ENCODE measurements around the gene SLC44A3. TPM values are rescaled to one million over a fixed set of nuclear protein-coding genes. Genes with fewer than 3 reads are reported as not detected.

SLC44A3 gene
- total RNA-seq, 1 donor = 2.9 TPM

DNA sequence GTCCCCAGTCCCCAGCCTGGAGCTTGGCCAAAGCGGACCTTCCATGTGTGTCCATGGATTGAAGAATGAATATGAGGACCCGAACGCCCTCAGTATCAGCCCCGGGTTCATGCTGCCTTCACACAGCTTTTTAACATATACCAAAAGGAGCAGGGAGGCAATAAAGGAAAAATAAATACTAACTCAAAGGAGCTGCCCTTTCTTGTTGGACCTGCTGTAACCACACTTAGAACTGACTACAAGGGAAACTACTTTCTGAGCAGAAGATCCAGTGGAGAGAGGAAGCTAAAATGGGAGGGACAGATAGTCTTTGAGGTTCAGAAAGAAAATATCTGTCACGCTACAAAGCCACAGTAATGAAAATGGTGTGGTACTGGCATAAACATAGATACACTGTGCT is 58.2 kb downstream of the SLC44A3 start:
- Histone ChIP-seq H3K4me3 (ENCODE audit: insufficient read depth, low read length) (no peak overlapping the region), H3K27me3 (ENCODE audit: insufficient read depth, low read length) (no peaks in the 10 kb centered on the region), H3K4me1 (ENCODE audit: insufficient read depth, low read length) (peaks cover 7% of the 10 kb centered on the region), H3K9me3 (ENCODE audit: low read depth, low read length) (no peaks in the 10 kb centered on the region), H3K79me2 (ENCODE audit: insufficient read depth, low read length) (no peaks in the 10 kb centered on the region), H3K27ac (ENCODE audit: low read depth, low read length) (no peak overlapping the region), H2AFZ (ENCODE audit: low read length) (no peak overlapping the region), H3K36me3 (ENCODE audit: insufficient read depth, low read length) (no peaks in the 10 kb centered on the region), H4K20me1 (ENCODE audit: insufficient read depth, low read length) (no peaks in the 10 kb centered on the region), H3K4me2 (ENCODE audit: insufficient read depth, low read length) (no peak overlapping the region)
- no peak for DNase-seq (ENCODE audit: insufficient read length, low spot score, missing footprints)
- TF ChIP-seq, protein P1, sequence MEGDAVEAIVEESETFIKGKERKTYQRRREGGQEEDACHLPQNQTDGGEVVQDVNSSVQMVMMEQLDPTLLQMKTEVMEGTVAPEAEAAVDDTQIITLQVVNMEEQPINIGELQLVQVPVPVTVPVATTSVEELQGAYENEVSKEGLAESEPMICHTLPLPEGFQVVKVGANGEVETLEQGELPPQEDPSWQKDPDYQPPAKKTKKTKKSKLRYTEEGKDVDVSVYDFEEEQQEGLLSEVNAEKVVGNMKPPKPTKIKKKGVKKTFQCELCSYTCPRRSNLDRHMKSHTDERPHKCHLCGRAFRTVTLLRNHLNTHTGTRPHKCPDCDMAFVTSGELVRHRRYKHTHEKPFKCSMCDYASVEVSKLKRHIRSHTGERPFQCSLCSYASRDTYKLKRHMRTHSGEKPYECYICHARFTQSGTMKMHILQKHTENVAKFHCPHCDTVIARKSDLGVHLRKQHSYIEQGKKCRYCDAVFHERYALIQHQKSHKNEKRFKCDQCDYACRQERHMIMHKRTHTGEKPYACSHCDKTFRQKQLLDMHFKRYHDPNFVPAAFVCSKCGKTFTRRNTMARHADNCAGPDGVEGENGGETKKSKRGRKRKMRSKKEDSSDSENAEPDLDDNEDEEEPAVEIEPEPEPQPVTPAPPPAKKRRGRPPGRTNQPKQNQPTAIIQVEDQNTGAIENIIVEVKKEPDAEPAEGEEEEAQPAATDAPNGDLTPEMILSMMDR (IDR thresholded peaks at IDR 0.05; ENCODE audit: extremely low read depth, low read depth, low read length) = no peak

DNA sequence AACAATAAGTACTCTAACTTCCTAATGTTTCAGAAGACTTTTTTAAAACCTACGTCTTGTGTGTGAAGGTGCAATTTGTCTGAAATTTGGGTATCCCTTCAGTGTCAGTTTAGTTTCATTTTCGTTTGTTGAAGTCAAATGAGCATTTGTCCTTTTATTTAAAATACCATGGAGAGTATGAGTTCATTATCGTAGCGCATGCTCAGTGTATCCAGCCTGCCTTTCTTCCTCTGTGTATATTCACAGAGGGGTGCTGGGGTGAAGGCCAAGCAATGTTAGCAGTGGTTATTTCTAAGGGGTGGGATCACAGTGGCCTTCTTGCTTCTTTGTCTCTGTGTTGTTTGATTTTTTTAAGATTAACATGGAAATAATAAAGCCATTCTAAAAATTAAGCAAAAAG is 63.5 kb downstream of the SLC44A3 start:
- Histone ChIP-seq H3K9me3 (ENCODE audit: low read depth, low read length) (no peaks in the 10 kb centered on the region), H3K4me3 (ENCODE audit: insufficient read depth, low read length) (peak overlapping the region; percentile 51), H2AFZ (ENCODE audit: low read length) (peak overlapping the region; percentile 72), H4K20me1 (ENCODE audit: insufficient read depth, low read length) (no peaks in the 10 kb centered on the region), H3K27me3 (ENCODE audit: insufficient read depth, low read length) (no peaks in the 10 kb centered on the region), H3K27ac (ENCODE audit: low read depth, low read length) (peak overlapping the region; percentile 85), H3K79me2 (ENCODE audit: insufficient read depth, low read length) (no peaks in the 10 kb centered on the region), H3K4me1 (ENCODE audit: insufficient read depth, low read length) (peaks cover 16% of the 10 kb centered on the region), H3K36me3 (ENCODE audit: insufficient read depth, low read length) (no peaks in the 10 kb centered on the region), H3K4me2 (ENCODE audit: insufficient read depth, low read length) (peak overlapping the region; percentile 80)
- peak; percentile 84 for DNase-seq (ENCODE audit: insufficient read length, low spot score, missing footprints)
- TF ChIP-seq, protein P1 (IDR thresholded peaks at IDR 0.05; ENCODE audit: extremely low read depth, low read depth, low read length) = no peak

DNA sequence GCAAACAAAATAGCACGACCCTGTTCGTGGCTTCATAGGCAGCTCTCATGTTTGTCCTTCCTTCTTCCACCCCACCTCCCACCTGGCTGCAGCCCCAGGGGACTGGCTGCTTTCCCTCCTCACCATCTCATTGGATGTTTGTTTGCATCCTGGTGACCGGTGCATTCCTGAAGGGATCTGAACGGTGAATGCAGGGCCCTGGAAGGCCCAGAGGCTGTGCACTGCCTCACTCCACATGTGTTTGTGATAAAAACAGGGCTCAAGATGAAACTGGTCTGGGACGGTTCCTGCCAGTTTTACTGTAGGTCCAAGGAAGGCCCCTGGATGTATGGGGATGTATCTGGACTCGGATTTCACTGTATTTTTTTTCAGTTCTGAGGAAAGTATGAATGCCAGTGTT is 63.9 kb downstream of the SLC44A3 start:
- Histone ChIP-seq H4K20me1 (ENCODE audit: insufficient read depth, low read length) (no peaks in the 10 kb centered on the region), H3K27ac (ENCODE audit: low read depth, low read length) (peak overlapping the region; percentile 85), H3K9me3 (ENCODE audit: low read depth, low read length) (no peaks in the 10 kb centered on the region), H3K27me3 (ENCODE audit: insufficient read depth, low read length) (no peaks in the 10 kb centered on the region), H3K79me2 (ENCODE audit: insufficient read depth, low read length) (no peaks in the 10 kb centered on the region), H3K36me3 (ENCODE audit: insufficient read depth, low read length) (no peaks in the 10 kb centered on the region), H3K4me2 (ENCODE audit: insufficient read depth, low read length) (peak overlapping the region; percentile 80), H3K4me1 (ENCODE audit: insufficient read depth, low read length) (peaks cover 16% of the 10 kb centered on the region), H2AFZ (ENCODE audit: low read length) (peak overlapping the region; percentile 72), H3K4me3 (ENCODE audit: insufficient read depth, low read length) (no peak overlapping the region)
- DNase-seq (ENCODE audit: insufficient read length, low spot score, missing footprints) = peak; percentile 89
- TF ChIP-seq, protein P1 (IDR thresholded peaks at IDR 0.05; ENCODE audit: extremely low read depth, low read depth, low read length) = no peak

DNA sequence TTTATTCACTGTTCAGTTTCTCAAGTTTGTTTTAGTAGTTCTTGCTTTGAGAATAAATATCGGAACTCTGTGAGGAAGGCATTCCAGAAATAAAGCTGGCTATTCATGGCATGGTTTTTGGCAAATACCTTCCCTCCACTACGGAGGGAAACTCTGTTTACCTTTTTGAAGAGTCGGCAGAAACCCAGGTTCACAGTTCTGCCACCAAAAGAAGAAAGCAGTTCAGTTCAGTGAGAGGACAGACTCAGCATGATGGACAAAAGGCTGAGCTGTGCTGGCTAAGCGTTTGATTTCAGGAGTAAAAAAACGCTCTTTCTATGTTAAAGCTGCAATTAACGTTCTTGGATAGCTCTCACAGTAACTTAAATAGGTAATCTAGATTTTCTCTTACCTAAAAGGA is 64.3 kb downstream of the SLC44A3 start:
- Histone ChIP-seq H3K4me2 (ENCODE audit: insufficient read depth, low read length) (peak overlapping the region; percentile 80), H3K36me3 (ENCODE audit: insufficient read depth, low read length) (no peaks in the 10 kb centered on the region), H3K9me3 (ENCODE audit: low read depth, low read length) (no peaks in the 10 kb centered on the region), H2AFZ (ENCODE audit: low read length) (peak overlapping the region; percentile 72), H3K4me3 (ENCODE audit: insufficient read depth, low read length) (no peak overlapping the region), H4K20me1 (ENCODE audit: insufficient read depth, low read length) (no peaks in the 10 kb centered on the region), H3K79me2 (ENCODE audit: insufficient read depth, low read length) (no peaks in the 10 kb centered on the region), H3K27ac (ENCODE audit: low read depth, low read length) (peak overlapping the region; percentile 85), H3K4me1 (ENCODE audit: insufficient read depth, low read length) (peaks cover 16% of the 10 kb centered on the region), H3K27me3 (ENCODE audit: insufficient read depth, low read length) (no peaks in the 10 kb centered on the region)
- TF ChIP-seq, protein P1 (IDR thresholded peaks at IDR 0.05; ENCODE audit: extremely low read depth, low read depth, low read length) = no peak
- DNase-seq (ENCODE audit: insufficient read length, low spot score, missing footprints) = no peak
